ENCODE measurements around the gene TRIM3. TPM values are rescaled to one million over a fixed set of nuclear protein-coding genes. Genes with fewer than 3 reads are reported as not detected.

TRIM3 gene
- total RNA-seq, 4 donors from 2014 or later: 4.0 to 13.5 (median 7.0) TPM

DNA sequence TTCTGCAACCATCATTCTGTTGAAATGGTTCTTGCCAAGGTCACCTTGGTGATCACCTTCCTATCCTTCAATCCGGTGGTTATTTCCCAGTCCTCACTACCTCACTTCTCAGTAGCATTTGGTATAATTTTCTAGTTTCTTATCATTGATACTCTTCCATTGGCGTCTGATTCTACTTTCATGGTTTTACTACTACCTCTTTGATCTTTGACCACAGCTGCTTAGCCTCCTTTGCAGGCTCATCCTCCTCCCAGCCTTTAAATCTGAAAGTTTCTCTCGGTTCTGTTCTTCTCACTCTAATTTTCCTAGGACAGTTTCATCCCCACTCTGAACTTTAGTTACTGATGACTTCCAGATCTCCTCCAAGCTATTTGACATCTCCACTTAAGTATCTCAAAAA is 12.5 kb upstream of the TRIM3 start:
- 82 to 86% methylated on average over 3 of the region's 3 CpGs for WGBS, 2 donors
- no peak for DNase-seq
- peaks cover 8 to 19% (median 10%) of the 10 kb centered on the region in 3 donors for H3K4me1 ChIP-seq
- no peak overlapping the region for H3K27ac ChIP-seq
- peaks cover 0 to 90% (median 5%) of the 10 kb centered on the region in 3 donors for H3K36me3 ChIP-seq
- TF ChIP-seq, protein P1, sequence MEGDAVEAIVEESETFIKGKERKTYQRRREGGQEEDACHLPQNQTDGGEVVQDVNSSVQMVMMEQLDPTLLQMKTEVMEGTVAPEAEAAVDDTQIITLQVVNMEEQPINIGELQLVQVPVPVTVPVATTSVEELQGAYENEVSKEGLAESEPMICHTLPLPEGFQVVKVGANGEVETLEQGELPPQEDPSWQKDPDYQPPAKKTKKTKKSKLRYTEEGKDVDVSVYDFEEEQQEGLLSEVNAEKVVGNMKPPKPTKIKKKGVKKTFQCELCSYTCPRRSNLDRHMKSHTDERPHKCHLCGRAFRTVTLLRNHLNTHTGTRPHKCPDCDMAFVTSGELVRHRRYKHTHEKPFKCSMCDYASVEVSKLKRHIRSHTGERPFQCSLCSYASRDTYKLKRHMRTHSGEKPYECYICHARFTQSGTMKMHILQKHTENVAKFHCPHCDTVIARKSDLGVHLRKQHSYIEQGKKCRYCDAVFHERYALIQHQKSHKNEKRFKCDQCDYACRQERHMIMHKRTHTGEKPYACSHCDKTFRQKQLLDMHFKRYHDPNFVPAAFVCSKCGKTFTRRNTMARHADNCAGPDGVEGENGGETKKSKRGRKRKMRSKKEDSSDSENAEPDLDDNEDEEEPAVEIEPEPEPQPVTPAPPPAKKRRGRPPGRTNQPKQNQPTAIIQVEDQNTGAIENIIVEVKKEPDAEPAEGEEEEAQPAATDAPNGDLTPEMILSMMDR (IDR thresholded peaks at IDR 0.05): no peak
- no peak for TF ChIP-seq POLR2A (IDR thresholded peaks at IDR 0.05)
- intact Hi-C loops (cut with DNase I): loop anchor here (10.0 kb wide), 1 partner anchor 129 kb away; the partner anchor contains the start of genes TAF10 and TPP1
- H3K27me3 ChIP-seq: no peaks in the 10 kb centered on the region
- H3K4me3 ChIP-seq: no peak overlapping the region
- no peaks in the 10 kb centered on the region for H3K9me3 ChIP-seq

DNA sequence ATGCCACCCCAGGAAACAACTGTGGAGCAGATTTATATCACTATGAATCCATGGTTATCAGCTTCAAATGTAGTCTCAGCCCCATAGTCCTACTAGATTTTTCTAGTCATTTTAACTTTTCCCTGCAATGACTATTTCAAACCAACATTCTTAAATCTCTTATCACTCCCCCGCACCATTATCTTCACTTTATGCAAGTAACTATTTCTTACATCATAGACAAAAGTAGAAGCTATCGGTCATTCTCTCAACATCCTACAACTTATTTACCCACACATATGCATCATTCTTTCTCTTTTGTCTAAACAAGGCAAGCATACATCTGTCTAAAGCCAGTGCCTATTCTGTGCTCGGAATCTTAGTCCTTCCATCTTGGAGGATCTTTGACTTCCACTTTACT is 11.9 kb upstream of the TRIM3 start:
- no peak for TF ChIP-seq POLR2A (IDR thresholded peaks at IDR 0.05)
- TF ChIP-seq, protein P1 (IDR thresholded peaks at IDR 0.05): no peak
- Histone ChIP-seq H3K9me3 (no peaks in the 10 kb centered on the region), H3K4me1 (peaks cover 10 to 22% (median 10%) of the 10 kb centered on the region in 3 donors), H3K27ac (no peak overlapping the region), H3K4me3 (no peak overlapping the region), H3K27me3 (no peaks in the 10 kb centered on the region), H3K36me3 (peaks cover 0 to 85% (median 5%) of the 10 kb centered on the region in 3 donors)
- DNase-seq: no peak
- intact Hi-C loops (cut with DNase I): loop anchor here (10.0 kb wide), 1 partner anchor 129 kb away; the partner anchor contains the start of genes TAF10 and TPP1
- 63 to 71% methylated on average over 3 of the region's 3 CpGs for whole genome bisulfite sequencing, 2 donors

DNA sequence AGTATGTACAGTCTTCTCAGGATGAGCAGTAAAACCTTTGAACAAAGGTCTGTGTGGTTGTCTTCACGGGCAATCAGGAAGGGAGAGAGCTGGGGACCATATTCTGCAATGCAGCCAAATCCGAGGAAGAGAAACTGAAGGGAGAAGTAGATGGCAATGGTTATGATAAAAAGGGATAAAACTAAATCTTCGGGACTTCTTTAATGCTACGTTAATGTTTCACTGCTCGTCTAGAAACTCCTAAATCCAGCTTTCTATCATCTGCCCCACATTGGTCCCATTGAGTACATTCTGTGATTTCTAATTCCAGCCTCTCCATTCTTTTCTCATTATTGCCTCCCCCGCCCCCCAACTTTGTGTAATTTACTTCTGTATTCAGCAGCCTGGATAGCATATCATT is 9.3 kb upstream of the TRIM3 start:
- Histone ChIP-seq H3K4me1 (peaks cover 20 to 43% (median 21%) of the 10 kb centered on the region in 3 donors), H3K9me3 (no peaks in the 10 kb centered on the region), H3K36me3 (peaks cover 0 to 74% (median 15%) of the 10 kb centered on the region in 3 donors), H3K4me3 (no peak overlapping the region), H3K27me3 (no peaks in the 10 kb centered on the region), H3K27ac (peak overlapping the region in 2 of 4 donors; percentile 95 to 97)
- intact Hi-C loops (cut with DNase I): loop anchor here (10.0 kb wide), 1 partner anchor 132 kb away; the partner anchor contains the start of genes TAF10 and TPP1
- TF ChIP-seq POLR2A (IDR thresholded peaks at IDR 0.05): no peak
- TF ChIP-seq, protein P1 (IDR thresholded peaks at IDR 0.05): no peak
- 87 to 91% methylated on average over 6 of the region's 6 CpGs for WGBS, 2 donors
- no peak for DNase-seq

DNA sequence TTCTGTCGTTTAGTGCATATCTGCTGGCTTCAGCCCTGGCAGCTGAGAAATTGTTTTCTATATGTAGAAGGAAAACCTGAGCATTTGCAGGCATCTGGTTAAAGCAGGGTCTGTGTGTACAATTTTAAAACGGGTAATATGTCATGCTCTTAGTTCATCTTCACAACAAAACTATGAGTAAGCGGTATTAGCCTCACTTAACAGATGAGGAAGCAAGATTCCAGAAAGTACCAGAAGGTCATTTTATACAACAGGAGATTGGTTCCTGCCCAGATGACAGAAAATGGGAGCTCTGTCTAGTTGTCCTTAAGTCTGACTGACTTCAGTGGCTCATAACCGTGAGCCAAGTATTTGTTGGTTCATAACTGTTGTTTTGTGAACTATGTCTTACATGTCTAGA is 8.7 kb upstream of the TRIM3 start:
- Histone ChIP-seq H3K4me3 (peak overlapping the region; percentile 62 to 91 (median 76)), H3K9me3 (no peaks in the 10 kb centered on the region), H3K27ac (peak overlapping the region; percentile 93 to 97 (median 94)), H3K36me3 (peaks cover 3 to 74% (median 19%) of the 10 kb centered on the region in 3 donors), H3K4me1 (peaks cover 20 to 43% (median 21%) of the 10 kb centered on the region in 3 donors), H3K27me3 (no peaks in the 10 kb centered on the region)
- 68 to 77% methylated on average over 4 of the region's 4 CpGs for WGBS, 2 donors
- TF ChIP-seq, protein P1 (IDR thresholded peaks at IDR 0.05): no peak
- no peak for TF ChIP-seq POLR2A (IDR thresholded peaks at IDR 0.05)
- DNase-seq: no peak
- intact Hi-C loops (cut with DNase I): loop anchor here (10.0 kb wide), 1 partner anchor 132 kb away; the partner anchor contains the start of genes TAF10 and TPP1

DNA sequence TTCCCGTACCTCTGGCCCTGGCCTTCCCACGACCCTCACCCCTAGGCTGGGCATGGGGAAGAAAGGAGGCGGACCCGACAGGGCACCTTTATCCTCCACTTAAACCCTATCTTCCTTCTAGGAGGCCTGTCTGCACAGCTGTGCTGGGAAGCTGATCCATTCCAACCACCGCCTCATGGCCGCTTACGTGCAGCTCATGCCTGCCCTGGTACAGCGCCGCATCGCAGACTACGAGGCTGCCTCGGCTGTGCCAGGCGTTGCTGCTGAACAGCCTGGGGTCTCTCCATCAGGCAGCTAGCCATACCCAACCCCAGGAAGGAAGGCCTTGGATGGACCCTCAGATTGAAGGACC is 8.2 kb upstream of the TRIM3 start:
- H3K36me3 ChIP-seq: peaks cover 8 to 74% (median 19%) of the 10 kb centered on the region in 3 donors
- intact Hi-C loops (cut with DNase I): loop anchor here (10.0 kb wide), 1 partner anchor 133 kb away; the partner anchor contains the start of genes TAF10 and TPP1
- peak overlapping the region; percentile 93 to 97 (median 94) for H3K27ac ChIP-seq
- H3K9me3 ChIP-seq: no peaks in the 10 kb centered on the region
- TF ChIP-seq POLR2A (IDR thresholded peaks at IDR 0.05): no peak
- TF ChIP-seq, protein P1 (IDR thresholded peaks at IDR 0.05): no peak
- 0 to 10% methylated on average over 4 to 9 of the region's 13 CpGs for WGBS, 2 donors
- H3K27me3 ChIP-seq: no peaks in the 10 kb centered on the region
- peak overlapping the region; percentile 62 to 91 (median 76) for H3K4me3 ChIP-seq
- H3K4me1 ChIP-seq: peaks cover 20 to 43% (median 21%) of the 10 kb centered on the region in 3 donors
- DNase-seq: no peak
